Astrocyte (in vitro differentiated cells and primary cell): ENCODE measurements around the gene LRRC3B. TPM values are rescaled to one million over a fixed set of nuclear protein-coding genes. Genes with fewer than 3 reads are reported as not detected.

ENCODE experiments used
- DNase-seq: peaks from one replicate; pipeline ENCODE4 v3.0.0-alpha.2; 2010; ENCODE audit warnings: low read depth
- FAIRE-seq: peaks from 2 replicates; lab custom pipeline; 2011; peaks lifted over from hg19 to GRCh38; lab: Jason Lieb, UNC
- H2AFZ ChIP-seq: 2 replicates; pipeline ENCODE4 v1.6.0; 2012; ENCODE audit warnings: low read depth, low read length, inconsistent platforms
- H3K27ac ChIP-seq: 2 replicates; pipeline ENCODE4 v1.5.1; 2011; ENCODE audit warnings: low read depth, low read length, inconsistent platforms
- H3K27me3 ChIP-seq: 2 replicates; pipeline ENCODE4 v1.6.0; 2011; ENCODE audit warnings: low read length, inconsistent platforms; ENCODE audit not compliant: insufficient read depth
- H3K36me3 ChIP-seq: 2 replicates; pipeline ENCODE4 v1.5.1; 2011; ENCODE audit warnings: low read length, inconsistent platforms; ENCODE audit not compliant: insufficient read depth
- H3K4me1 ChIP-seq: 2 replicates; pipeline ENCODE4 v1.5.1; 2011; ENCODE audit warnings: low read length, inconsistent platforms; ENCODE audit not compliant: insufficient read depth
- H3K4me2 ChIP-seq: 2 replicates; pipeline ENCODE4 v1.6.0; 2012; ENCODE audit warnings: low read length, inconsistent platforms
- H3K4me3 ChIP-seq: 2 replicates; pipeline ENCODE4 v1.5.1; 2011; ENCODE audit warnings: low read depth, mild to moderate bottlenecking, low read length, inconsistent platforms; ENCODE audit not compliant: insufficient read depth
- H3K79me2 ChIP-seq: 2 replicates; pipeline ENCODE4 v1.6.0; 2012; ENCODE audit warnings: mild to moderate bottlenecking, low read length, inconsistent platforms; ENCODE audit not compliant: insufficient read depth
- H3K9ac ChIP-seq: 2 replicates; pipeline ENCODE4 v1.6.0; 2012; ENCODE audit warnings: mild to moderate bottlenecking, low read length, inconsistent platforms
- H3K9me3 ChIP-seq: 2 replicates; pipeline ENCODE4 v1.5.1; 2012; ENCODE audit warnings: low read depth, mild to moderate bottlenecking, low read length, inconsistent platforms; ENCODE audit not compliant: insufficient read depth
- H4K20me1 ChIP-seq: 2 replicates; pipeline ENCODE4 v1.6.0; 2012; ENCODE audit warnings: low read length, inconsistent platforms; ENCODE audit not compliant: insufficient read depth
- H3K27ac Mint-ChIP-seq: one replicate; pipeline ENCODE4 v1.8.0; 2021; ENCODE audit warnings: mild to moderate bottlenecking, mixed read lengths; ENCODE audit not compliant: unreplicated experiment
- H3K27me3 Mint-ChIP-seq: one replicate; pipeline ENCODE4 v1.8.0; 2021; ENCODE audit warnings: low read depth, mixed read lengths; ENCODE audit not compliant: unreplicated experiment
- H3K36me3 Mint-ChIP-seq: one replicate; pipeline ENCODE4 v1.8.0; 2021; ENCODE audit warnings: low read depth, mixed read lengths; ENCODE audit not compliant: unreplicated experiment
- H3K4me1 Mint-ChIP-seq: one replicate; pipeline ENCODE4 v1.8.0; 2021; ENCODE audit warnings: low read depth, mixed read lengths; ENCODE audit not compliant: unreplicated experiment
- H3K4me3 Mint-ChIP-seq: one replicate; pipeline ENCODE4 v1.8.0; 2021; ENCODE audit warnings: mild to moderate bottlenecking, moderate library complexity, mixed read lengths; ENCODE audit not compliant: unreplicated experiment
- H3K9me3 Mint-ChIP-seq: one replicate; pipeline ENCODE4 v1.8.0; 2021; ENCODE audit warnings: mild to moderate bottlenecking, mixed read lengths; ENCODE audit not compliant: unreplicated experiment
- CTCF ChIP-seq: IDR thresholded peaks from 2 replicates; pipeline ENCODE4 v1.5.1; 2011; ENCODE audit warnings: low read depth, mild to moderate bottlenecking, inconsistent platforms, low read length, moderate library complexity; ENCODE audit not compliant: insufficient read depth
- EZH2 ChIP-seq: IDR thresholded peaks from 2 replicates; pipeline ENCODE4 v1.6.1; 2012; ENCODE audit warnings: mild to moderate bottlenecking, low read length, inconsistent platforms; ENCODE audit not compliant: insufficient read depth
- total RNA-seq: library from RNA; stranded (reverse); gene quantifications from 2 replicates; pipeline ENCODE4 v1.2.1, GENCODE V29; 2021

Gene LRRC3B
- total RNA-seq, 1 donor from 2014 or later: 5.7 TPM

- peaks cover 4% of the 10 kb centered on the region for H3K36me3 Mint-ChIP-seq
- Histone ChIP-seq H4K20me1 (no peaks in the 10 kb centered on the region), H3K9me3 (peaks cover 7% of the 10 kb centered on the region), H3K36me3 (no peaks in the 10 kb centered on the region), H3K79me2 (no peaks in the 10 kb centered on the region), H2AFZ (no peak overlapping the region), H3K4me1 (no peaks in the 10 kb centered on the region), H3K27me3 (no peaks in the 10 kb centered on the region), H3K4me2 (no peak overlapping the region), H3K4me3 (no peak overlapping the region), H3K27ac (no peak overlapping the region), H3K9ac (no peak overlapping the region)
- no peak for TF ChIP-seq CTCF
- TF ChIP-seq EZH2: no peak
- H3K27me3 Mint-ChIP-seq: peaks cover 6% of the 10 kb centered on the region
- FAIRE-seq (no peak), DNase-seq (no peak)
- H3K4me1 Mint-ChIP-seq: no peaks in the 10 kb centered on the region
- no peaks in the 10 kb centered on the region for H3K9me3 Mint-ChIP-seq
- no peak overlapping the region for H3K4me3 Mint-ChIP-seq
- no peak overlapping the region for H3K27ac Mint-ChIP-seq
These were observed 61.3 kb downstream of the LRRC3B start for GRCh38 chr3:26683902-26684301.

DNA sequence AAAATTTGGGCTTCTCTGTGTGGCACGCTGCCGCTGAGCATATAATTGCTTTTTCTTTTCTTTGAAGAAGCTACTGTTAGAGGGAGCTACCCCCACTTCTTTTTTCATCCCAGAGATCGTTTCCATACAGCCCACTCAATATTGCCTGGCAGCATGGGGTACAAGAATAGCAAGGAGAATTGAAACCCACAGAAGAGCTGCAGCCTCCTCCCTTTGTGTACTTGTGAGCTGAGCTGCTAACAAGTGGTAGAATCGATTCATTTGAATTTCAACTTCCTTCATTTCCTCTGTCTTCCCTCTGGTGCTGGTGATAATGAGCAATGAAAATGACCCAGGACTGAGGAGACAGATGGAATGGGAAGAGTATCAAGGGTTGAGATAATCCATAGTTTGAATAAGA lies 64.9 kb downstream of the LRRC3B start:
- Histone ChIP-seq H3K27me3 (no peaks in the 10 kb centered on the region), H4K20me1 (no peaks in the 10 kb centered on the region), H3K79me2 (no peaks in the 10 kb centered on the region), H3K4me1 (no peaks in the 10 kb centered on the region), H2AFZ (no peak overlapping the region), H3K9me3 (peaks cover 8% of the 10 kb centered on the region), H3K4me2 (no peak overlapping the region), H3K36me3 (no peaks in the 10 kb centered on the region), H3K27ac (no peak overlapping the region), H3K4me3 (no peak overlapping the region), H3K9ac (no peak overlapping the region)
- no peak overlapping the region for H3K27ac Mint-ChIP-seq
- no peaks in the 10 kb centered on the region for H3K27me3 Mint-ChIP-seq
- TF ChIP-seq EZH2 (no peak), CTCF (no peak)
- H3K4me3 Mint-ChIP-seq: no peak overlapping the region
- H3K36me3 Mint-ChIP-seq: peaks cover 4% of the 10 kb centered on the region
- H3K4me1 Mint-ChIP-seq: no peaks in the 10 kb centered on the region
- FAIRE-seq (no peak), DNase-seq (no peak)
- no peaks in the 10 kb centered on the region for H3K9me3 Mint-ChIP-seq

DNA sequence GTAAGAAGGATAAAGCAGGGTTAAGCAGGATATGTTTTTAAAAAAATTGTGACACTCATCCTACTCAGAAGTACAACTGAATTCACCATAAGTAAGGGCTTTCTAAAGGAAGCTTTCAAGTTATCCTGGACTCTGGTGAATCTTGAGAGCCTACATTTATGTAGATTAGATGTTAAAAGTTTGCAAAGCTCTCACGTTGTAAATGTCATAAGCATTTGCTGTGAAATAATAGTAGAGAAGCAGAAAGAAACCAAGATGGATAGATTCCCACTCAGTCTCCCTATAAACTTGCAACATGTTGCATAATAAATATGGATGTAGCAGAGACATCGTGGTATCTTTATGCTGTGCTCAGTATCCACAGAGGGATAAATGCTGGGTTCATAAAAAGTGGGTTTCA lies 77.0 kb downstream of the LRRC3B start:
- no peaks in the 10 kb centered on the region for H3K4me1 ChIP-seq
- no peak for FAIRE-seq
- no peak for DNase-seq

More for the DNA sequence above, 77.0 kb downstream of the LRRC3B start:
- H3K4me3 Mint-ChIP-seq: no peak overlapping the region
- no peaks in the 10 kb centered on the region for H3K4me1 Mint-ChIP-seq
- H3K79me2 ChIP-seq: no peaks in the 10 kb centered on the region
- H3K36me3 ChIP-seq: no peaks in the 10 kb centered on the region
- no peaks in the 10 kb centered on the region for H3K9me3 Mint-ChIP-seq
- H3K27me3 Mint-ChIP-seq: peaks cover 2% of the 10 kb centered on the region
- no peak overlapping the region for H3K9ac ChIP-seq
- no peaks in the 10 kb centered on the region for H3K27me3 ChIP-seq
- H3K4me2 ChIP-seq: no peak overlapping the region
- H3K4me3 ChIP-seq: no peak overlapping the region
- no peak overlapping the region for H3K27ac ChIP-seq
- H4K20me1 ChIP-seq: no peaks in the 10 kb centered on the region
- TF ChIP-seq CTCF (no peak), EZH2 (no peak)
- no peaks in the 10 kb centered on the region for H3K36me3 Mint-ChIP-seq
- H3K27ac Mint-ChIP-seq: no peak overlapping the region
- H3K9me3 ChIP-seq: no peaks in the 10 kb centered on the region
- no peak overlapping the region for H2AFZ ChIP-seq
